DOHH2 (cell line): Measurements from ENCODE around the gene PPP2R2D.

Experiments
- H3F3A ChIP-seq: fragments of 200-600 bp; sonication (generic), shearing (Covaris generic); 2 replicates; pipeline ENCODE4 v1.6.0; 2016; ENCODE audit warnings: antibody characterized with exemption, mild to moderate bottlenecking; ENCODE audit not compliant: control insufficient read depth, insufficient read depth
- H3K27ac ChIP-seq: fragments of 200-600 bp; sonication (generic); 2 replicates; pipeline ENCODE4 v1.5.1; 2014; ENCODE audit warnings: low read depth, mild to moderate bottlenecking, low read length, moderate library complexity
- H3K27me3 ChIP-seq: fragments of 200-600 bp; sonication (generic); 2 replicates; pipeline ENCODE4 v1.6.1; 2014; ENCODE audit warnings: mild to moderate bottlenecking, low read length, mixed read lengths; ENCODE audit not compliant: control insufficient read depth
- H3K36me3 ChIP-seq: fragments of 200-600 bp; sonication (generic); 2 replicates; pipeline ENCODE4 v1.6.1; 2014; ENCODE audit warnings: mild to moderate bottlenecking, low read length, moderate library complexity, mixed read lengths; ENCODE audit not compliant: control insufficient read depth
- H3K4me1 ChIP-seq: fragments of 200-600 bp; sonication (generic); 2 replicates; pipeline ENCODE4 v1.6.1; 2014; ENCODE audit warnings: mild to moderate bottlenecking, low read length, mixed read lengths; ENCODE audit not compliant: control insufficient read depth
- H3K4me2 ChIP-seq: fragments of 200-600 bp; sonication (generic); 2 replicates; pipeline ENCODE4 v1.6.0; 2014; ENCODE audit warnings: mild to moderate bottlenecking, low read length, moderate library complexity
- H3K4me3 ChIP-seq: fragments of 200-600 bp; sonication (generic); 2 replicates; pipeline ENCODE4 v1.5.1; 2014; ENCODE audit warnings: mild to moderate bottlenecking, low read length, mixed read lengths
- H3K79me2 ChIP-seq: fragments of 200-600 bp; sonication (generic); 2 replicates; pipeline ENCODE4 v1.6.1; 2014; ENCODE audit warnings: mild to moderate bottlenecking, low read length, mixed read lengths; ENCODE audit not compliant: control insufficient read depth
- H3K9me2 ChIP-seq: fragments of 200-600 bp; sonication (generic); replicated peaks from 2 replicates; pipeline ENCODE4 v1.6.1; 2014; ENCODE audit warnings: mild to moderate bottlenecking, low read length, mixed read lengths; ENCODE audit not compliant: control insufficient read depth
- H3K9me3 ChIP-seq: fragments of 200-600 bp; sonication (generic); 2 replicates; pipeline ENCODE4 v1.6.1; 2014; ENCODE audit warnings: antibody characterized with exemption, low read length, mixed read lengths; ENCODE audit not compliant: control insufficient read depth, insufficient read depth
- H4K20me1 ChIP-seq: fragments of 200-600 bp; sonication (generic); 2 replicates; pipeline ENCODE4 v1.6.0; 2014; ENCODE audit warnings: low read depth, mild to moderate bottlenecking, antibody characterized with exemption, low read length, moderate library complexity; ENCODE audit not compliant: control insufficient read depth, insufficient read depth
- EZH2phosphoT487 ChIP-seq: fragments of 200-600 bp; sonication (generic); IDR thresholded peaks from 2 replicates; pipeline ENCODE4 v1.6.1; 2017; ENCODE audit warnings: borderline replicate concordance, mild to moderate bottlenecking, antibody characterized with exemption, low read length, moderate library complexity, mixed read lengths
- TF ChIP-seq, protein P1 (sequence below): fragments of 200-600 bp; sonication (generic); IDR thresholded peaks from one replicate; pipeline ENCODE4 v1.5.1; 2014; ENCODE audit warnings: antibody characterized with exemption, mild to moderate bottlenecking, low read depth, low read length; ENCODE audit not compliant: poor library complexity, severe bottlenecking

The PPP2R2D gene

DNA sequence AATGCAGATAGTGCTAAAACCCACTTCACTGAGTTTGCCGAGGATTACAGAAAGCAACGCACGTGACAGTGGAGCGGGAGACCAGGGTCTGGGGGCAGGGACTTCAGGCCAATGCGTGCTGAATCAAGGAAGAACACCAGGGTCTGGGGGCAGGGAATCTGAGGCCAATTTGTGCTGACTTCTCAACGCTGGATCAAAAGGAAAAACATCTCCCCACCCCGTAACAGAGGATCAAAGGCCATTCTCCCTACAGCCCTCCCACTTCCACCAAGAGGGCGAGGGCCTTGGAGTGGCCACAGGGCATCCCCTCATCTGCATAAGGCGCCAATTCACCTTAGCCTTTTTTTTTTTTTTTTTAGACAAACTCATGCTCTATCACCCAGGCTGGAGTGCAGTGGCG lies 103.2 kb downstream of the PPP2R2D start:
- Histone ChIP-seq H3K79me2 (no peaks in the 10 kb centered on the region), H3K4me1 (no peaks in the 10 kb centered on the region), H3F3A (no peaks in the 10 kb centered on the region), H3K4me2 (no peak overlapping the region), H3K9me3 (no peaks in the 10 kb centered on the region), H4K20me1 (no peaks in the 10 kb centered on the region), H3K36me3 (no peaks in the 10 kb centered on the region), H3K4me3 (no peak overlapping the region), H3K9me2 (no peaks in the 10 kb centered on the region), H3K27me3 (no peaks in the 10 kb centered on the region), H3K27ac (no peak overlapping the region)
- TF ChIP-seq EZH2phosphoT487 = no peak
- TF ChIP-seq, protein P1, sequence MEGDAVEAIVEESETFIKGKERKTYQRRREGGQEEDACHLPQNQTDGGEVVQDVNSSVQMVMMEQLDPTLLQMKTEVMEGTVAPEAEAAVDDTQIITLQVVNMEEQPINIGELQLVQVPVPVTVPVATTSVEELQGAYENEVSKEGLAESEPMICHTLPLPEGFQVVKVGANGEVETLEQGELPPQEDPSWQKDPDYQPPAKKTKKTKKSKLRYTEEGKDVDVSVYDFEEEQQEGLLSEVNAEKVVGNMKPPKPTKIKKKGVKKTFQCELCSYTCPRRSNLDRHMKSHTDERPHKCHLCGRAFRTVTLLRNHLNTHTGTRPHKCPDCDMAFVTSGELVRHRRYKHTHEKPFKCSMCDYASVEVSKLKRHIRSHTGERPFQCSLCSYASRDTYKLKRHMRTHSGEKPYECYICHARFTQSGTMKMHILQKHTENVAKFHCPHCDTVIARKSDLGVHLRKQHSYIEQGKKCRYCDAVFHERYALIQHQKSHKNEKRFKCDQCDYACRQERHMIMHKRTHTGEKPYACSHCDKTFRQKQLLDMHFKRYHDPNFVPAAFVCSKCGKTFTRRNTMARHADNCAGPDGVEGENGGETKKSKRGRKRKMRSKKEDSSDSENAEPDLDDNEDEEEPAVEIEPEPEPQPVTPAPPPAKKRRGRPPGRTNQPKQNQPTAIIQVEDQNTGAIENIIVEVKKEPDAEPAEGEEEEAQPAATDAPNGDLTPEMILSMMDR = no peak

DNA sequence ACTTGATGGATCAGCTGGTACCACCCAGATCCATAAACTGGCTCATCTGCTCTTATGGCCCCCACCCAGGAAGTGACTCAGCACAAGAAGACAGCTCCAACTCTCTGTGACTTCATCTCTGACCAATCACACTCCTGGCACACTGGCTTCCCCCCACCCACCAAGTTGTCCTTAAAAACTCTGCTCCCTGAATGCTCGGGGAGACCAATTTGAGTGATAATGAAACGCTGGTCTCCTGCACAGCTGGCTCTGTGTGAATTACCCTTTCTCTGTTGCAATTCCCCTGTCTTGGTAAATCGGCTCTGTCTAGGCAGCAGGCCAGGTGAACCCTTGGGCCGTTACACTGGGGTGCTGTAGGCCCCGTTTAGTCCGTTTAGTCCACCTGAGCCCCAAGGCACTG lies 104.3 kb downstream of the PPP2R2D start:
- H3K4me2 ChIP-seq = no peak overlapping the region
- no peaks in the 10 kb centered on the region for H4K20me1 ChIP-seq
- H3K36me3 ChIP-seq = no peaks in the 10 kb centered on the region
- H3K9me2 ChIP-seq = no peaks in the 10 kb centered on the region
- H3F3A ChIP-seq = no peaks in the 10 kb centered on the region
- no peaks in the 10 kb centered on the region for H3K9me3 ChIP-seq
- no peaks in the 10 kb centered on the region for H3K4me1 ChIP-seq
- no peaks in the 10 kb centered on the region for H3K79me2 ChIP-seq
- H3K4me3 ChIP-seq = no peak overlapping the region
- TF ChIP-seq EZH2phosphoT487 = no peak
- TF ChIP-seq, protein P1 = no peak
- H3K27ac ChIP-seq = no peak overlapping the region
- peaks cover 2% of the 10 kb centered on the region; the same call in 1 of the 2 replicates for H3K27me3 ChIP-seq

DNA sequence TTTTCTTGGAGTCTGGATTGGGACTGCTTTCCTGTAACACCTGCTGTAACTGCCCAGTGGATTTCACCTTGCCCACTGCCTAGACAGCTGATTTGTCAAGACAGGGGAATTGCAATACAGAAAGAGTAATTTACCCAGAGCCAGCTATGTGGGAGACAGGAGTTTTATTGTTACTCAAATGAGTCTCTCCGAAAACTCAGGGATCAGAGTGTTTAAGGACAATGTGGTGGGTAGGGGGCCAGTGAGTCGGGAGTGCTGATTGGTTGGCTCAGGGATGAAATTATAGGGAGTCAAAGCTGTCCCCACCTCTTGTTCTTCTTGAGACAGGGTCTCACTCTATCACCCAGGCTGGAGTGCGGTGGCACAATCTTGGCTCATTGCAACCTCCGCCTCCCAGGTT lies 106.2 kb downstream of the PPP2R2D start:
- Histone ChIP-seq H3K4me2 (no peak overlapping the region), H3K4me3 (no peak overlapping the region), H3K79me2 (no peaks in the 10 kb centered on the region), H3K9me3 (no peaks in the 10 kb centered on the region), H4K20me1 (no peaks in the 10 kb centered on the region), H3K4me1 (no peaks in the 10 kb centered on the region), H3F3A (no peaks in the 10 kb centered on the region), H3K9me2 (no peaks in the 10 kb centered on the region), H3K36me3 (no peaks in the 10 kb centered on the region), H3K27me3 (peaks cover 10% of the 10 kb centered on the region), H3K27ac (no peak overlapping the region)
- TF ChIP-seq, protein P1 = no peak
- TF ChIP-seq EZH2phosphoT487 = no peak

DNA sequence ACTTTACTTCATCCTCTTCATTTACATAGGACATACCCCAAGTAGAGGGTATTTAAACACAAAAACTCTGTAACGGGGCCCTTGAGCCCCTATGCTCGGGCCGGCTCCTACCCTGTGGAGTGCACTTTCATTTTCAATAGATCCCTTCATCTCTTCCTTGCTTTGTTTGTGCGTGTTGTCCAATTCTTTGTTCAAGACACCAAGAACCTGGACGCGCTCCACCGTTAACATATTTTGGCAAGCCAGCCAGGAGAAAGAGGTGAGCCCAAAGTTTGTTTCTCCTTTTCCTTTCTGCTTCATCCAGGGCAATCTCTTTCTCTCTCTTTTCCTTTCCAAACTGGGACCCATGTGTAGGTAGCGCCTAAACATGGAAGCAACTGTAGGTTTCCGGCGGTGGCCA lies 106.9 kb downstream of the PPP2R2D start:
- H3K27me3 ChIP-seq = peaks cover 10% of the 10 kb centered on the region
- no peaks in the 10 kb centered on the region for H3K9me2 ChIP-seq
- H4K20me1 ChIP-seq = no peaks in the 10 kb centered on the region
- no peaks in the 10 kb centered on the region for H3F3A ChIP-seq
- H3K4me3 ChIP-seq = no peak overlapping the region
- H3K9me3 ChIP-seq = no peaks in the 10 kb centered on the region
- no peaks in the 10 kb centered on the region for H3K4me1 ChIP-seq
- no peak overlapping the region for H3K4me2 ChIP-seq
- no peaks in the 10 kb centered on the region for H3K36me3 ChIP-seq
- no peaks in the 10 kb centered on the region for H3K79me2 ChIP-seq
- TF ChIP-seq, protein P1 = no peak
- no peak for TF ChIP-seq EZH2phosphoT487
- no peak overlapping the region for H3K27ac ChIP-seq
